Transverse colon (tissue), 4 donors: Measurements from ENCODE around the gene CMKLR1.

Source experiments
- CTCF ChIP-seq, 5 experiments: fragments of 200-600 bp in 3 of 5; fragments of 450-650 bp in 2 of 5; sonication (generic) in 3 of 5; IDR thresholded peaks; 1 replicate in 2 of 5; 2 replicates in 3 of 5; pipeline ENCODE4 v1.5.1; 2016 to 2017; ENCODE audit warnings: antibody characterized with exemption in 5 of 5, inconsistent platforms in 3 of 5, mild to moderate bottlenecking in 2 of 5, moderate library complexity in 1 of 5
- EP300 ChIP-seq: sonication (generic); formaldehyde crosslinking; IDR thresholded peaks from one replicate; pipeline ENCODE4 v1.6.1; 2017; ENCODE audit warnings: antibody characterized with exemption, low read depth
- POLR2A ChIP-seq: fragments of 450-650 bp; IDR thresholded peaks from one replicate; pipeline ENCODE4 v1.6.1; 2016; ENCODE audit warnings: antibody characterized with exemption, mild to moderate bottlenecking, moderate library complexity
- POLR2AphosphoS5 ChIP-seq, 3 donors: sonication (generic); formaldehyde crosslinking; IDR thresholded peaks; one replicate each; pipeline ENCODE4 v1.6.1; 2016; ENCODE audit warnings: antibody characterized with exemption in 3 of 3

- TF ChIP-seq EP300: no peak
- no peak for TF ChIP-seq CTCF (IDR thresholded peaks at IDR 0.05)
- no peak for TF ChIP-seq POLR2AphosphoS5 (IDR thresholded peaks at IDR 0.05)
- TF ChIP-seq POLR2A: no peak
Measured at GRCh38 chr12:108289350-108290161, 49.6 kb downstream of the CMKLR1 start.
